ENCODE data around the gene TMEM163. TPM values are rescaled to one million over a fixed set of nuclear protein-coding genes. Genes with fewer than 3 reads are reported as not detected.
"Not testable (repeated sequence)": the region's sequence is repeated elsewhere in the genome, so short reads cannot be mapped to it uniquely, and the experiment has no call there.

The TMEM163 gene
- total and polyA plus RNA-seq, 2 donors (not counting 3 experiments of a cell fraction or from before 2014, with no cell fraction given), result 1.0 to 2.8 TPM

DNA sequence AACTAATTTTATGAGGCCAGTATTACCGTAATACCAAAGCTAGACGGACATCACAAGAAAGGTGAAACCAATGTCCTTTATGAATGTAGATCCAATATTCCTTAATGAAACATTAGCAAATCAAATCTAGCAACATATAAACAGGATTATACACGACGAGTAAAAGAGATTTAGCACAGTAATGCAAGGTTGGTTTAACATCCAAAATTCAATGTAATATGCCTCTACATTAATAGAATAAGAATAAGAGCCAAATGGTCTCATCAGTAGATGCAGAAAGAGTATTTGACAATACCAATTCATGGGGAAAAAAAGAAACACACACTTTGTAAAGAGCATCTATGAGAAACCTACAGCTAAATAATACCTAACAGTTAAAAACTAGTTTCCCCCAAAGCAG lies 99.5 kb downstream of the TMEM163 start:
- H4K20me1 ChIP-seq (replicated peaks; ENCODE audit: control insufficient read depth, extremely low read depth, insufficient read depth, low read length), result no peaks in the 10 kb centered on the region
- TF ChIP-seq, protein P1, sequence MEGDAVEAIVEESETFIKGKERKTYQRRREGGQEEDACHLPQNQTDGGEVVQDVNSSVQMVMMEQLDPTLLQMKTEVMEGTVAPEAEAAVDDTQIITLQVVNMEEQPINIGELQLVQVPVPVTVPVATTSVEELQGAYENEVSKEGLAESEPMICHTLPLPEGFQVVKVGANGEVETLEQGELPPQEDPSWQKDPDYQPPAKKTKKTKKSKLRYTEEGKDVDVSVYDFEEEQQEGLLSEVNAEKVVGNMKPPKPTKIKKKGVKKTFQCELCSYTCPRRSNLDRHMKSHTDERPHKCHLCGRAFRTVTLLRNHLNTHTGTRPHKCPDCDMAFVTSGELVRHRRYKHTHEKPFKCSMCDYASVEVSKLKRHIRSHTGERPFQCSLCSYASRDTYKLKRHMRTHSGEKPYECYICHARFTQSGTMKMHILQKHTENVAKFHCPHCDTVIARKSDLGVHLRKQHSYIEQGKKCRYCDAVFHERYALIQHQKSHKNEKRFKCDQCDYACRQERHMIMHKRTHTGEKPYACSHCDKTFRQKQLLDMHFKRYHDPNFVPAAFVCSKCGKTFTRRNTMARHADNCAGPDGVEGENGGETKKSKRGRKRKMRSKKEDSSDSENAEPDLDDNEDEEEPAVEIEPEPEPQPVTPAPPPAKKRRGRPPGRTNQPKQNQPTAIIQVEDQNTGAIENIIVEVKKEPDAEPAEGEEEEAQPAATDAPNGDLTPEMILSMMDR (IDR thresholded peaks at IDR 0.05; ENCODE audit: extremely low read depth in 1 of 2, insufficient read depth in 1 of 2, low read depth in 1 of 2, low read length in 2 of 2), result no peak
- TF ChIP-seq, protein P2, sequence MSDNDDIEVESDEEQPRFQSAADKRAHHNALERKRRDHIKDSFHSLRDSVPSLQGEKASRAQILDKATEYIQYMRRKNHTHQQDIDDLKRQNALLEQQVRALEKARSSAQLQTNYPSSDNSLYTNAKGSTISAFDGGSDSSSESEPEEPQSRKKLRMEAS (IDR thresholded peaks at IDR 0.05; ENCODE audit: insufficient read depth, insufficient read length), result no peak
- TF ChIP-seq FOS (IDR thresholded peaks at IDR 0.05; ENCODE audit: borderline replicate concordance, insufficient read depth, low read length) (no peak), MYC (IDR thresholded peaks at IDR 0.05; ENCODE audit: low read depth, low read length) (no peak), EZH2 (IDR thresholded peaks at IDR 0.05; ENCODE audit: borderline replicate concordance, low read depth, low read length, severe bottlenecking) (no peak), POLR2A (IDR thresholded peaks at IDR 0.05; ENCODE audit: low read depth, low read length) (no peak), JUN (IDR thresholded peaks at IDR 0.05; ENCODE audit: borderline replicate concordance, insufficient read depth, insufficient read length, low read depth) (no peak), GATA2 (IDR thresholded peaks at IDR 0.05; ENCODE audit: insufficient read depth, insufficient read length, low read depth, low read length) (no peak), POLR2AphosphoS5 (IDR thresholded peaks at IDR 0.05; ENCODE audit: insufficient read depth, low read depth, low read length) (no peak)
- no peak overlapping the region for H3K4me2 ChIP-seq (ENCODE audit: insufficient read depth, low read length)
- FAIRE-seq, result no peak
- H3K27ac ChIP-seq (ENCODE audit: insufficient read depth, low read depth, low read length), result no peak overlapping the region
- no peak for DNase-seq (ENCODE audit: low read depth, low spot score)
- no peaks in the 10 kb centered on the region for H3K79me2 ChIP-seq (ENCODE audit: control insufficient read depth, insufficient read depth, low read length)
- CTCF ChIA-PET, result no interaction called here
- dilution Hi-C loops (cut with MboI; ENCODE audit: extremely low pct_ligation_motif_present, low sequenced_read_pairs), result no loop called here
- no peak overlapping the region for H3K4me3 ChIP-seq (replicated peaks in 1 of 3; ENCODE audit: insufficient read depth in 1 of 3, low read depth in 1 of 3, low read length in 3 of 3)
- no peak overlapping the region for H2AFZ ChIP-seq (ENCODE audit: low read depth, low read length)
- no peaks in the 10 kb centered on the region for H3K27me3 ChIP-seq (ENCODE audit: control insufficient read depth in 2 of 2, insufficient read depth in 2 of 2, low read length in 2 of 2)
- no peaks in the 10 kb centered on the region for H3K9me1 ChIP-seq (replicated peaks; ENCODE audit: control insufficient read depth, extremely low read depth, insufficient read depth, low read length)
- H3K9ac ChIP-seq (replicated peaks; ENCODE audit: extremely low read depth, insufficient read depth, low read length), result no peak overlapping the region
- POLR2A ChIA-PET, result no interaction called here
- no peaks in the 10 kb centered on the region for H3K4me1 ChIP-seq (ENCODE audit: control insufficient read depth, extremely low read depth, insufficient read depth, low read length)
- no TSS peak for BruUV-seq (replicated peaks)
- no peaks in the 10 kb centered on the region for H3K36me3 ChIP-seq (ENCODE audit: control insufficient read depth in 2 of 2, extremely low read depth in 1 of 2, insufficient read depth in 2 of 2, low read length in 2 of 2)
- H3K9me3 ChIP-seq (replicated peaks; ENCODE audit: control insufficient read depth, insufficient read depth, low read length), result no peaks in the 10 kb centered on the region
- intact Hi-C loops (cut with micrococcal nuclease), result no loop called here

DNA sequence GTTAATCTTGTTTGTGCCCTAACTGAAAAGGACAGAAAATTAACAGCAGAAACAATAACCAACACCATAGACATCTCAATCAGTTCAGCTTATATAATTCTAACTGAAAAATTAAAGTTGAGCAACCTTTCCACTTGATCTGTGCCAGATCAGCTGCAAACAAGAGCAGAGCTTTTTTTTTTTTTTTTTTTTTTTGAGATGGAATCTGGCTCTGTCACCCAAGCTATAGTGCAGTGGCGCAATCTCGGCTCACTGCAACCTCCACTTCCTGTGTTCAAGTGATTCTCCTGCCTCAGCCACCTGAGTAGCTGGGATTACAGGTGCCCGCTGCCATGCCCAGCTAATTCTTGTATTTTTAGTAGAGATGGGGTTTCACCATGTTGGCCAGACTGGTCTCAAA lies 103.3 kb downstream of the TMEM163 start:
- ChIA-PET POLR2A (interaction anchor here (0.7 kb wide), 1 partner anchor 16 kb away, joined by 9 read pairs; no protein-coding TSS in a partner anchor), CTCF (interaction anchor here (0.6 kb wide), 5 partner anchors 11 to 718 kb away, joined by 3 to 4 read pairs (median 3); no protein-coding TSS in a partner anchor)
- intact Hi-C loops (cut with micrococcal nuclease); H4K20me1 ChIP-seq (replicated peaks; ENCODE audit: control insufficient read depth, extremely low read depth, insufficient read depth, low read length); H3K27me3 ChIP-seq (ENCODE audit: control insufficient read depth in 2 of 2, insufficient read depth in 2 of 2, low read length in 2 of 2); H3K9me3 ChIP-seq (replicated peaks; ENCODE audit: control insufficient read depth, insufficient read depth, low read length); H3K4me1 ChIP-seq (ENCODE audit: control insufficient read depth, extremely low read depth, insufficient read depth, low read length); H2AFZ ChIP-seq (ENCODE audit: low read depth, low read length); H3K4me3 ChIP-seq (replicated peaks in 1 of 3; ENCODE audit: insufficient read depth in 1 of 3, low read depth in 1 of 3, low read length in 3 of 3); H3K4me2 ChIP-seq (ENCODE audit: insufficient read depth, low read length); H3K27ac ChIP-seq (ENCODE audit: insufficient read depth, low read depth, low read length); BruUV-seq (replicated peaks); H3K9ac ChIP-seq (replicated peaks; ENCODE audit: extremely low read depth, insufficient read depth, low read length); H3K9me1 ChIP-seq (replicated peaks; ENCODE audit: control insufficient read depth, extremely low read depth, insufficient read depth, low read length); FAIRE-seq; H3K79me2 ChIP-seq (ENCODE audit: control insufficient read depth, insufficient read depth, low read length); H3K36me3 ChIP-seq (ENCODE audit: control insufficient read depth in 2 of 2, extremely low read depth in 1 of 2, insufficient read depth in 2 of 2, low read length in 2 of 2); dilution Hi-C loops (cut with MboI; ENCODE audit: extremely low pct_ligation_motif_present, low sequenced_read_pairs); DNase-seq (ENCODE audit: low read depth, low spot score): not testable (repeated sequence)
